HEK293T (cell line): ENCODE measurements around the gene EPS8L1.

Source experiments
- CTCF ChIA-PET: fragments of 350-600 bp; formaldehyde crosslinking; extraction: SDS; loops from one replicate; lab custom pipeline; 2021; ENCODE audit warnings: antibody characterized with exemption, inconsistent platforms; lab: Yijun Ruan, JAX
- POLR2A ChIA-PET: fragments of 350-600 bp; formaldehyde crosslinking; extraction: SDS; loops from one replicate; lab custom pipeline; 2020; ENCODE audit warnings: antibody characterized with exemption, inconsistent platforms; lab: Yijun Ruan, JAX
- DNase-seq: peaks from one replicate; pipeline ENCODE4 v3.0.0; 2012; ENCODE audit warnings: mixed read lengths; ENCODE audit errors: extremely low spot score
- ARNT ChIP-seq: fragments of 450-650 bp; IDR thresholded peaks from 2 replicates; pipeline ENCODE4 v1.6.1; 2017; ENCODE audit warnings: mild to moderate bottlenecking
- BHLHE40 ChIP-seq: fragments of 450-650 bp; IDR thresholded peaks from 2 replicates; pipeline ENCODE4 v1.6.1; 2016; ENCODE audit warnings: mild to moderate bottlenecking, moderate library complexity, borderline replicate concordance
- CTBP1 ChIP-seq: fragments of 450-650 bp; IDR thresholded peaks from 2 replicates; pipeline ENCODE4 v1.6.1; 2016; ENCODE audit warnings: borderline replicate concordance
- ELF4 ChIP-seq: fragments of 450-650 bp; IDR thresholded peaks from 2 replicates; pipeline ENCODE4 v1.6.1; 2017; ENCODE audit warnings: antibody characterized with exemption
- FOXA1 ChIP-seq: fragments of 450-650 bp; IDR thresholded peaks from 2 replicates; pipeline ENCODE4 v1.6.1; 2016; ENCODE audit warnings: mild to moderate bottlenecking
- FOXK2 ChIP-seq: fragments of 450-650 bp; IDR thresholded peaks from 2 replicates; pipeline ENCODE4 v1.6.1; 2016; ENCODE audit warnings: mild to moderate bottlenecking
- FOXM1 ChIP-seq: fragments of 450-650 bp; IDR thresholded peaks from 2 replicates; pipeline ENCODE4 v1.6.1; 2017; ENCODE audit warnings: mild to moderate bottlenecking, borderline replicate concordance
- HDGF ChIP-seq: fragments of 450-650 bp; IDR thresholded peaks from 2 replicates; pipeline ENCODE4 v1.6.1; 2017; ENCODE audit warnings: antibody characterized with exemption, borderline replicate concordance
- L3MBTL2 ChIP-seq: fragments of 450-650 bp; conservative IDR thresholded peaks from 2 replicates; pipeline ENCODE4 v1.6.1; 2016; ENCODE audit warnings: mild to moderate bottlenecking
- LEF1 ChIP-seq: fragments of 450-650 bp; IDR thresholded peaks from 2 replicates; pipeline ENCODE4 v1.6.1; 2017; ENCODE audit warnings: mild to moderate bottlenecking, borderline replicate concordance
- NFRKB ChIP-seq: fragments of 450-650 bp; IDR thresholded peaks from 2 replicates; pipeline ENCODE4 v1.6.1; 2016; ENCODE audit warnings: mild to moderate bottlenecking, moderate library complexity
- PKNOX1 ChIP-seq: fragments of 450-650 bp; IDR thresholded peaks from 2 replicates; pipeline ENCODE4 v1.6.1; 2016
- SP1 ChIP-seq: fragments of 450-650 bp; IDR thresholded peaks from 2 replicates; pipeline ENCODE4 v1.6.1; 2017
- SUZ12 ChIP-seq: fragments of 450-650 bp; IDR thresholded peaks from 2 replicates; pipeline ENCODE4 v1.6.1; 2016; ENCODE audit warnings: mild to moderate bottlenecking
- TARDBP ChIP-seq: fragments of 450-650 bp; IDR thresholded peaks from 2 replicates; pipeline ENCODE4 v1.6.1; 2016
- ZNF384 ChIP-seq: fragments of 450-650 bp; IDR thresholded peaks from 2 replicates; pipeline ENCODE4 v1.6.1; 2016

The EPS8L1 gene

GRCh38 chr19:55071129-55071502 lies 4.6 kb upstream of the EPS8L1 start:
- TF ChIP-seq ELF4 (no peak), LEF1 (no peak), SUZ12 (no peak)
- CTCF ChIA-PET, result interaction anchor here (0.6 kb wide), 1 partner anchor 590 kb away, joined by 6 read pairs; no protein-coding TSS in a partner anchor

GRCh38 chr19:55071913-55072312 lies 3.8 kb upstream of the EPS8L1 start:
- CTCF ChIA-PET, result no interaction called here
- POLR2A ChIA-PET, result no interaction called here
- no peak for DNase-seq
- TF ChIP-seq ELF4 (no peak), L3MBTL2 (no peak), LEF1 (no peak), NFRKB (no peak), FOXA1 (no peak), FOXM1 (no peak), CTBP1 (no peak), ZNF384 (no peak), SP1 (no peak), TARDBP (no peak), SUZ12 (no peak), BHLHE40 (no peak), ARNT (no peak), FOXK2 (no peak)

More at GRCh38 chr19:55071129-55071502, 4.6 kb upstream of the EPS8L1 start:
- POLR2A ChIA-PET, result no interaction called here
- DNase-seq, result no peak

GRCh38 chr19:55076321-55076720 lies 652 bp downstream of the EPS8L1 start:
- CTCF ChIA-PET, result interaction anchor here (0.6 kb wide), 1 partner anchor 59 kb away, joined by 4 read pairs; no protein-coding TSS in a partner anchor
- POLR2A ChIA-PET, result no interaction called here
- DNase-seq, result no peak
- TF ChIP-seq NFRKB (no peak), TARDBP (no peak), BHLHE40 (no peak), FOXM1 (no peak), CTBP1 (no peak), ELF4 (no peak), ARNT (no peak), SP1 (no peak), LEF1 (no peak), L3MBTL2 (no peak)

- POLR2A ChIA-PET, result no interaction called here
- TF ChIP-seq ARNT (no peak), TARDBP (no peak), FOXK2 (no peak), HDGF (no peak)
- CTCF ChIA-PET, result no interaction called here
- no peak for DNase-seq
Observed at GRCh38 chr19:55077106-55077505, 1.4 kb downstream of the EPS8L1 start.

- ChIA-PET POLR2A (interaction anchor here (2.2 kb wide), 1 partner anchor 10 kb away, joined by 16 read pairs; no protein-coding TSS in a partner anchor), CTCF (interaction anchor here (1.5 kb wide), 1 partner anchor 9 kb away, joined by 3 read pairs; no protein-coding TSS in a partner anchor)
- no peak for DNase-seq
- TF ChIP-seq ZNF384 (no peak), PKNOX1 (no peak), FOXA1 (no peak), FOXM1 (no peak), SP1 (no peak), CTBP1 (no peak), SUZ12 (no peak), L3MBTL2 (no peak), NFRKB (no peak)
Observed at GRCh38 chr19:55078996-55079395, 3.3 kb downstream of the EPS8L1 start.

GRCh38 chr19:55079400-55080038 lies 3.9 kb downstream of the EPS8L1 start:
- no peak for TF ChIP-seq FOXK2
- TF ChIP-seq FOXM1, result no peak
- no peak for TF ChIP-seq PKNOX1
- no peak for TF ChIP-seq HDGF
- no peak for TF ChIP-seq CTBP1
- no peak for TF ChIP-seq ZNF384
- no peak for TF ChIP-seq SUZ12
- no peak for TF ChIP-seq TARDBP
- TF ChIP-seq ELF4, result no peak
- no peak for TF ChIP-seq L3MBTL2
- TF ChIP-seq NFRKB, result no peak
- no peak for TF ChIP-seq SP1
- TF ChIP-seq FOXA1, result no peak
- no peak for TF ChIP-seq LEF1
- DNase-seq, result no peak
- CTCF ChIA-PET, result interaction anchor here (1.5 kb wide), 1 partner anchor 9 kb away, joined by 3 read pairs; no protein-coding TSS in a partner anchor
- POLR2A ChIA-PET, result interaction anchor here (1.4 to 2.2 kb wide), 3 partner anchors 10 to 470 kb away, joined by 3 to 16 read pairs (median 5); no protein-coding TSS in a partner anchor
